ENCODE results near the gene DESI2.

DNA sequence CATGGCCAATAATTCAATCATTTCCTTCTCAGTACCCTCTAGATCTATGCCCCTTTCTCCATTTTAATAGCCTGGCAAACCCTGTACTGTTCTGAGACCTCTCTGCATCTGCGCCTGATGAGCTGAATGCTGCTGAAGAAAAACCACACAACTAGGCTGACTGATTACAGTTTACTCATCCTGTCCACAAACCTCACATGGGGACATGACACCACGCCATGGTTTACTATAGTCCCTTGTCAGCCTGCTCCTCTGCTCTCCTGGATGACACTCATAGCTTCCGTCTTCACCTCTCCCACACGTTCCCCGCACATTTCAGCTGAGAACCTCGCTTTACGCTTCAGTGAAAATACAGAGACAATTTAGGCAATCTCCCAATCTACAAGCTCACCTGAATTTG, 59.7 kb downstream of the DESI2 start:
- TF ChIP-seq, protein P1, sequence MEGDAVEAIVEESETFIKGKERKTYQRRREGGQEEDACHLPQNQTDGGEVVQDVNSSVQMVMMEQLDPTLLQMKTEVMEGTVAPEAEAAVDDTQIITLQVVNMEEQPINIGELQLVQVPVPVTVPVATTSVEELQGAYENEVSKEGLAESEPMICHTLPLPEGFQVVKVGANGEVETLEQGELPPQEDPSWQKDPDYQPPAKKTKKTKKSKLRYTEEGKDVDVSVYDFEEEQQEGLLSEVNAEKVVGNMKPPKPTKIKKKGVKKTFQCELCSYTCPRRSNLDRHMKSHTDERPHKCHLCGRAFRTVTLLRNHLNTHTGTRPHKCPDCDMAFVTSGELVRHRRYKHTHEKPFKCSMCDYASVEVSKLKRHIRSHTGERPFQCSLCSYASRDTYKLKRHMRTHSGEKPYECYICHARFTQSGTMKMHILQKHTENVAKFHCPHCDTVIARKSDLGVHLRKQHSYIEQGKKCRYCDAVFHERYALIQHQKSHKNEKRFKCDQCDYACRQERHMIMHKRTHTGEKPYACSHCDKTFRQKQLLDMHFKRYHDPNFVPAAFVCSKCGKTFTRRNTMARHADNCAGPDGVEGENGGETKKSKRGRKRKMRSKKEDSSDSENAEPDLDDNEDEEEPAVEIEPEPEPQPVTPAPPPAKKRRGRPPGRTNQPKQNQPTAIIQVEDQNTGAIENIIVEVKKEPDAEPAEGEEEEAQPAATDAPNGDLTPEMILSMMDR (IDR thresholded peaks at IDR 0.05; ENCODE audit: control extremely low read depth in 1 of 3, insufficient read depth in 1 of 3, low read depth in 1 of 3, low read length in 3 of 3) = no peak
- TF ChIP-seq POLR2A (IDR thresholded peaks at IDR 0.05; ENCODE audit: control extremely low read depth in 1 of 2, low read depth in 2 of 2, low read length in 2 of 2) = no peak
- TF ChIP-seq YY1 (IDR thresholded peaks at IDR 0.05; ENCODE audit: low read depth, low read length) = no peak
- TF ChIP-seq, protein P2, sequence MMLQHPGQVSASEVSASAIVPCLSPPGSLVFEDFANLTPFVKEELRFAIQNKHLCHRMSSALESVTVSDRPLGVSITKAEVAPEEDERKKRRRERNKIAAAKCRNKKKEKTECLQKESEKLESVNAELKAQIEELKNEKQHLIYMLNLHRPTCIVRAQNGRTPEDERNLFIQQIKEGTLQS (IDR thresholded peaks at IDR 0.05; ENCODE audit: insufficient read depth, low read depth, low read length) = no peak
- no peak for TF ChIP-seq RAD21 (IDR thresholded peaks at IDR 0.05 in 1 of 2, conservative IDR thresholded peaks at IDR 0.05 in 1 of 2; ENCODE audit: low read depth in 2 of 2, low read length in 2 of 2)
- TF ChIP-seq FOSL1 (IDR thresholded peaks at IDR 0.05; ENCODE audit: insufficient read depth, low read depth, low read length) = no peak
- no peak for TF ChIP-seq CHD2 (IDR thresholded peaks at IDR 0.05; ENCODE audit: low read length)
- TF ChIP-seq POLR2AphosphoS5 (IDR thresholded peaks at IDR 0.05; ENCODE audit: low read depth, low read length) = no peak
- no peak for TF ChIP-seq MAFK (IDR thresholded peaks at IDR 0.05; ENCODE audit: low read depth, low read length)

Measured in H1 (cell line).